ENCODE data around the gene CALU. TPM values are rescaled to one million over a fixed set of nuclear protein-coding genes. Genes with fewer than 3 reads are reported as not detected.

CALU gene
- total RNA-seq, 1 experiment from 2014 or later = 168 TPM

DNA sequence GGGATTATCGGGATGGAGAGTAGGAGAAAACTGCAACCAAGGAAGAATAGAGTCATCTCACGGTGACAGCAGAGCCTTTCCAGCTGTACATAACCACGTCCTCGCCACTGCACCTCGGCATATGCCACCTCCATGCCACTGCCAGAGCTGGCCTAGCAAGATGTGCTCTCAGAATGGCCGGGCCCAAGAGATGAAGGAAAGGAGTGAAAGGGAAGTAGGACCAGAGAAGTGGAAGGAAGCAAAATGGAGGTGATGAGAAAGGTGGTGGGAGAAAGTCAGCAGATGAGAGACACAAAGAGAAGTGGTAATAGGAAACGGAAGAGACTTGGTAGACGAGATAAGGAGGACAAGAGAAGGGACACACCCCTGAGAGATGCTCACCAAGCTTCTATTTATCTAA, 8.0 kb upstream of the CALU start:
- no peak overlapping the region for H3K18ac ChIP-seq (ENCODE audit: insufficient read length, low read depth, low read length)
- H4K5ac ChIP-seq (ENCODE audit: insufficient read length, low read depth, low read length) = no peak overlapping the region
- H2BK15ac ChIP-seq (ENCODE audit: low read depth, low read length) = no peak overlapping the region
- no peak overlapping the region for H2AK5ac ChIP-seq (ENCODE audit: insufficient read length, low read length)
- H3K4ac ChIP-seq (ENCODE audit: low read depth, low read length) = no peak overlapping the region
- H4K8ac ChIP-seq (replicated peaks; ENCODE audit: insufficient read length, low read depth, low read length) = no peak overlapping the region
- no peaks in the 10 kb centered on the region for H3K79me2 ChIP-seq (ENCODE audit: insufficient read depth, low read length)
- Mint-ChIP-seq H3K4me1 (peaks cover 5 to 13% of the 10 kb centered on the region in 2 experiments; a peak in 3 of 4 replicates), H3K9me3 (no peaks in the 10 kb centered on the region), H3K27ac (no peak overlapping the region), H3K27me3 (ENCODE audit: low read depth) (peaks cover 2% of the 10 kb centered on the region), H3K36me3 (ENCODE audit: insufficient read depth in 1 of 3, low read depth in 3 of 3) (no peaks in the 10 kb centered on the region), H3K4me3 (no peak overlapping the region)
- H3K56ac ChIP-seq (ENCODE audit: insufficient read length, low read depth, low read length) = no peak overlapping the region
- no peak overlapping the region for H3K4me2 ChIP-seq (ENCODE audit: insufficient read depth, insufficient read length, low read length)
- DNase-seq = no peak
- no peaks in the 10 kb centered on the region for H3K23me2 ChIP-seq (ENCODE audit: insufficient read length, low read depth, low read length, poor library complexity, severe bottlenecking)
- H2AFZ ChIP-seq (ENCODE audit: low read length) = no peak overlapping the region
- no peak overlapping the region for H2BK20ac ChIP-seq (ENCODE audit: low read depth, low read length, poor library complexity, severe bottlenecking)
- WGBS (ENCODE audit: extremely low coverage, insufficient read length, low lambda C conversion rate) = no CpG with 5 or more reads among the region's 8 CpGs
- TF ChIP-seq, protein P1, sequence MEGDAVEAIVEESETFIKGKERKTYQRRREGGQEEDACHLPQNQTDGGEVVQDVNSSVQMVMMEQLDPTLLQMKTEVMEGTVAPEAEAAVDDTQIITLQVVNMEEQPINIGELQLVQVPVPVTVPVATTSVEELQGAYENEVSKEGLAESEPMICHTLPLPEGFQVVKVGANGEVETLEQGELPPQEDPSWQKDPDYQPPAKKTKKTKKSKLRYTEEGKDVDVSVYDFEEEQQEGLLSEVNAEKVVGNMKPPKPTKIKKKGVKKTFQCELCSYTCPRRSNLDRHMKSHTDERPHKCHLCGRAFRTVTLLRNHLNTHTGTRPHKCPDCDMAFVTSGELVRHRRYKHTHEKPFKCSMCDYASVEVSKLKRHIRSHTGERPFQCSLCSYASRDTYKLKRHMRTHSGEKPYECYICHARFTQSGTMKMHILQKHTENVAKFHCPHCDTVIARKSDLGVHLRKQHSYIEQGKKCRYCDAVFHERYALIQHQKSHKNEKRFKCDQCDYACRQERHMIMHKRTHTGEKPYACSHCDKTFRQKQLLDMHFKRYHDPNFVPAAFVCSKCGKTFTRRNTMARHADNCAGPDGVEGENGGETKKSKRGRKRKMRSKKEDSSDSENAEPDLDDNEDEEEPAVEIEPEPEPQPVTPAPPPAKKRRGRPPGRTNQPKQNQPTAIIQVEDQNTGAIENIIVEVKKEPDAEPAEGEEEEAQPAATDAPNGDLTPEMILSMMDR (conservative IDR thresholded peaks at IDR 0.05) = no peak
- H3K9ac ChIP-seq (ENCODE audit: extremely low read depth, insufficient read length, low read length) = no peak overlapping the region
- H2BK12ac ChIP-seq (ENCODE audit: insufficient read length, low read depth, low read length) = no peak overlapping the region
- no peak overlapping the region for H2BK120ac ChIP-seq (ENCODE audit: low read depth, low read length, poor library complexity, severe bottlenecking)
- H2BK5ac ChIP-seq (ENCODE audit: insufficient read length, low read length) = no peak overlapping the region
- H3K4me1 ChIP-seq (ENCODE audit: insufficient read depth, low read length) = no peaks in the 10 kb centered on the region
- H3K14ac ChIP-seq (ENCODE audit: insufficient read depth, low read length) = no peak overlapping the region
- H3K23ac ChIP-seq (ENCODE audit: insufficient read length, low read depth, low read length) = no peak overlapping the region
- no peaks in the 10 kb centered on the region for H3K79me1 ChIP-seq (ENCODE audit: insufficient read depth, low read depth, low read length, poor library complexity, severe bottlenecking)
- no peak overlapping the region for H3K27ac ChIP-seq (ENCODE audit: insufficient read length, low read depth, low read length)
- no peaks in the 10 kb centered on the region for H3K9me3 ChIP-seq (ENCODE audit: control insufficient read depth, low read depth, low read length)
- H4K20me1 ChIP-seq (ENCODE audit: control insufficient read depth, insufficient read depth, insufficient read length) = no peaks in the 10 kb centered on the region
- H3T11ph ChIP-seq (ENCODE audit: low read length) = no peak overlapping the region
- no peak overlapping the region for H4K91ac ChIP-seq (ENCODE audit: insufficient read length, low read depth, low read length)
- H3K27me3 ChIP-seq (ENCODE audit: insufficient read depth, low read length) = no peaks in the 10 kb centered on the region

Measured in H9 (cell line).